H4 (cell line): ENCODE measurements around the gene SUN1. TPM values are rescaled to one million over a fixed set of nuclear protein-coding genes. Genes with fewer than 3 reads are reported as not detected.

Source experiments
- DNase-seq: peaks from one replicate; pipeline ENCODE4 v3.0.0-alpha.2; 2015; ENCODE audit warnings: low spot score
- total RNA-seq: library from RNA; depleted of rRNA; stranded (reverse); fragments of >200 nt; shearing (Covaris generic); gene quantifications from 2 replicates; pipeline ENCODE4 v1.2.3, GENCODE V29; 2014

SUN1 gene
- total RNA-seq, 1 experiment from 2014 or later: 157 TPM

- DNase-seq: no peak
These were observed 59.5 kb downstream of the SUN1 start for GRCh38 chr7:891805-892204.

- DNase-seq: no peak
These were observed 60.6 kb downstream of the SUN1 start for GRCh38 chr7:892648-893593.

GRCh38 chr7:893686-894085 is 61.4 kb downstream of the SUN1 start:
- no peak for DNase-seq

- DNase-seq: no peak
These were observed 62.0 kb downstream of the SUN1 start for GRCh38 chr7:894164-894867.

- no peak for DNase-seq
These were observed 62.7 kb downstream of the SUN1 start for GRCh38 chr7:894927-895450.

GRCh38 chr7:895451-896052 is 63.3 kb downstream of the SUN1 start:
- DNase-seq: no peak

- no peak for DNase-seq
These were observed 64.2 kb downstream of the SUN1 start for GRCh38 chr7:896346-897075.

- DNase-seq: no peak
These were observed 64.8 kb downstream of the SUN1 start for GRCh38 chr7:897086-897485.

GRCh38 chr7:897771-898376 is 65.6 kb downstream of the SUN1 start:
- DNase-seq: no peak

GRCh38 chr7:898460-898854 is 66.2 kb downstream of the SUN1 start:
- DNase-seq: no peak

- no peak for DNase-seq
These were observed 66.8 kb downstream of the SUN1 start for GRCh38 chr7:898855-899681.

- no peak for DNase-seq
These were observed 67.5 kb downstream of the SUN1 start for GRCh38 chr7:899806-900205.

- DNase-seq: no peak
These were observed 68.2 kb downstream of the SUN1 start for GRCh38 chr7:900331-901040.

- no peak for DNase-seq
These were observed 68.7 kb downstream of the SUN1 start for GRCh38 chr7:901041-901387.

- DNase-seq: peak; percentile 95
These were observed 69.3 kb downstream of the SUN1 start for GRCh38 chr7:901388-902154.

- DNase-seq: no peak
These were observed 70.7 kb downstream of the SUN1 start for GRCh38 chr7:902996-903395.

GRCh38 chr7:903921-904755 is 71.9 kb downstream of the SUN1 start:
- no peak for DNase-seq

GRCh38 chr7:904847-905246 is 72.6 kb downstream of the SUN1 start:
- peak; percentile 87 for DNase-seq
